Heart right ventricle (tissue), 16 donors: ENCODE results near the gene UXS1. TPM values are rescaled to one million over a fixed set of nuclear protein-coding genes. Genes with fewer than 3 reads are reported as not detected.

Experiments
- ATAC-seq, 8 donors: fragments of 200-7000 bp; cut with Tn5 transposase; one replicate each; pipeline ENCODE4 v1.9.1; 2020; ENCODE audit warnings: mild to moderate bottlenecking in 8 of 8, moderate library complexity in 8 of 8, moderate number of reproducible peaks in 1 of 8
- DNase-seq, 2 donors: peaks; one replicate each; pipeline ENCODE4 v3.0.0-alpha.2; 2020
- H3K27ac ChIP-seq, 10 donors: fragments of 200-600 bp; sonication (generic) in 2 of 10; one replicate each; pipeline versions ENCODE4 v1.5.0 to v1.8.0; 2020 to 2022; ENCODE audit warnings: mild to moderate bottlenecking in 3 of 10
- H3K27me3 ChIP-seq, 7 donors: fragments of 200-600 bp; one replicate each; pipeline ENCODE4 v1.8.0; 2021 to 2022; ENCODE audit warnings: mild to moderate bottlenecking in 2 of 7
- H3K36me3 ChIP-seq, 9 donors: fragments of 200-600 bp; sonication (generic) in 1 of 9; one replicate each; pipeline versions ENCODE4 v1.5.0 to v1.8.0; 2020 to 2022; ENCODE audit warnings: mild to moderate bottlenecking in 2 of 9
- H3K4me1 ChIP-seq, 9 donors: fragments of 200-600 bp; sonication (generic) in 1 of 9; one replicate each; pipeline versions ENCODE4 v1.5.0 to v1.8.0; 2020 to 2022; ENCODE audit warnings: mild to moderate bottlenecking in 4 of 9
- H3K4me3 ChIP-seq, 10 donors: fragments of 200-600 bp; sonication (generic) in 2 of 10; one replicate each; pipeline versions ENCODE4 v1.5.0 to v1.8.0; 2020 to 2022; ENCODE audit warnings: mild to moderate bottlenecking in 7 of 10, moderate library complexity in 2 of 10
- H3K9me3 ChIP-seq, 11 donors: fragments of 200-600 bp in 10 of 11; sonication (generic) in 2 of 11; one replicate each; pipeline versions ENCODE4 v1.5.0 to v1.8.0; 2013 to 2022; ENCODE audit warnings: mild to moderate bottlenecking in 2 of 11, control low read depth in 1 of 11, moderate library complexity in 1 of 11
- WGBS, 2 donors: extraction: QIAGEN DNeasy Blood & Tissue Kit; methylation state at CpG; one replicate each; pipeline ENCODE4 v1.1.7; 2013; ENCODE audit warnings: inconsistent platforms in 1 of 2; 5-methylcytosine and 5-hydroxymethylcytosine counted together
- intact Hi-C, 10 donors: fragments of 100-400 bp; cut with DNase I; formaldehyde crosslinking; loops; one replicate each; pipeline versions ENCODE4 v1.11.1 to v1.14.2; 2022
- polyA plus RNA-seq, 2 donors: library from polyadenylated mRNA; stranded (reverse); fragments of 200-250 nt; gene quantifications; one replicate each; pipeline ENCODE4 v1.2.3, GENCODE V29; 2013
- total RNA-seq, 10 donors: library from RNA; stranded (reverse); fragmentation: NEBNext Ultra II Directional in 3 of 10; extraction: Animal tissue kit (Norgen Biotek cat#: 25700) in 3 of 10; gene quantifications; one replicate each; pipeline versions ENCODE4 v1.2.1 to v1.2.4, GENCODE V29; 2021 to 2023
- TF ChIP-seq, protein P1 (sequence below), 9 donors: fragments of 200-600 bp; sonication (generic) in 2 of 9; IDR thresholded peaks; one replicate each; pipeline versions ENCODE4 v1.5.0 to v1.8.0; 2021 to 2022; ENCODE audit warnings: antibody characterized with exemption in 9 of 9, mild to moderate bottlenecking in 5 of 9, moderate library complexity in 1 of 9
- donor health status: Arrhythmogenic right ventricular cardiomyopathy.
- donor health status: ischemic (EF 13 %, LVEDD 7.1; RV severe dilation, severe dysfunction).
- donor health status: healthy with polysubstance abuse.
- donor health status: DM: no; HTN: yes; CAD: no.
- donor health status: DM: no; HTN: no; CAD: no.
- donor health status: ischemic (EF 25% LVEDD 6.9; RV normal size, moderate dysfunction).
- donor health status: ischemic (EF 25% LVEDD 5.7; RV mildly dilated, moderate dysfunction).
- donor health status: healthy.
- donor health status: DM: yes; HTN: yes; CAD: no.
- donor health status: Ischemic cardiomyopathy.
- donor health status: ischemic (EF 35%, LVEDD 5.7; RV mildly dilated, moderate dysfunction).
- donor health status: nonischemic (EF 11% LVEDD 7.7; RV severe dilation, severe dysfunction).
- donor health status: DM: yes; HTN: yes; CAD: no.
- donor health status: PGD.
- donor health status: ischemic (EF 29% LVEDD 5.4; RV normal size, mild dysfunction).
- donor health status: nonischemic (EF 23%, LVEDD 6.1; RV moderate dilation, normal function).

The UXS1 gene
- total and polyA plus RNA-seq, 12 donors, result 7.1 to 35.0 (median 25.1) TPM

DNA sequence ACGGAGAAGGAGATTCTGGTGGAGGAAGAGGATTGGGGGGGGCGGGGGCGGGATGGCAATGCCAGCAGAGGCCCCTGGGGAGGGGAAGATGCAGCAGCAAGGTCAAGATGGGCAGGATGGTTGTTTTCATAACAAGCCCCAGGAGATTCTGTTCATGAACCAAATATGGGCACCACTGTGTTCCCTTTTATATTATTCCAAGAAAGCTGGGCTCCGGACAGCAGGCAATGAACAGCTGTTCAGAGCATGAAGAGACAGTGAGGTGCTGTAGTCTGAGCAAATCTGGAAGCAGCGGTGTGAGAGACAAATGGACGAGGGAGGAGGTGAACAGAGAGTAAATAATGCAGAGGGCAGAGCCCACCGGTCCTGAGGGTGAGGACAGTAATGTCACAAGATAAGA, 20.0 kb downstream of the UXS1 start:
- no peak for ATAC-seq
- Histone ChIP-seq H3K27ac (no peak overlapping the region), H3K4me1 (peaks cover 0 to 7% (median 0%) of the 10 kb centered on the region in 9 donors), H3K27me3 (no peaks in the 10 kb centered on the region), H3K4me3 (no peak overlapping the region), H3K9me3 (no peaks in the 10 kb centered on the region), H3K36me3 (no peaks in the 10 kb centered on the region)
- 82 to 86% methylated on average over 7 of the region's 7 CpGs for WGBS, 2 donors
- TF ChIP-seq, protein P1, sequence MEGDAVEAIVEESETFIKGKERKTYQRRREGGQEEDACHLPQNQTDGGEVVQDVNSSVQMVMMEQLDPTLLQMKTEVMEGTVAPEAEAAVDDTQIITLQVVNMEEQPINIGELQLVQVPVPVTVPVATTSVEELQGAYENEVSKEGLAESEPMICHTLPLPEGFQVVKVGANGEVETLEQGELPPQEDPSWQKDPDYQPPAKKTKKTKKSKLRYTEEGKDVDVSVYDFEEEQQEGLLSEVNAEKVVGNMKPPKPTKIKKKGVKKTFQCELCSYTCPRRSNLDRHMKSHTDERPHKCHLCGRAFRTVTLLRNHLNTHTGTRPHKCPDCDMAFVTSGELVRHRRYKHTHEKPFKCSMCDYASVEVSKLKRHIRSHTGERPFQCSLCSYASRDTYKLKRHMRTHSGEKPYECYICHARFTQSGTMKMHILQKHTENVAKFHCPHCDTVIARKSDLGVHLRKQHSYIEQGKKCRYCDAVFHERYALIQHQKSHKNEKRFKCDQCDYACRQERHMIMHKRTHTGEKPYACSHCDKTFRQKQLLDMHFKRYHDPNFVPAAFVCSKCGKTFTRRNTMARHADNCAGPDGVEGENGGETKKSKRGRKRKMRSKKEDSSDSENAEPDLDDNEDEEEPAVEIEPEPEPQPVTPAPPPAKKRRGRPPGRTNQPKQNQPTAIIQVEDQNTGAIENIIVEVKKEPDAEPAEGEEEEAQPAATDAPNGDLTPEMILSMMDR (IDR thresholded peaks at IDR 0.05), result no peak
- DNase-seq, result no peak
- intact Hi-C loops, result no loop called here

DNA sequence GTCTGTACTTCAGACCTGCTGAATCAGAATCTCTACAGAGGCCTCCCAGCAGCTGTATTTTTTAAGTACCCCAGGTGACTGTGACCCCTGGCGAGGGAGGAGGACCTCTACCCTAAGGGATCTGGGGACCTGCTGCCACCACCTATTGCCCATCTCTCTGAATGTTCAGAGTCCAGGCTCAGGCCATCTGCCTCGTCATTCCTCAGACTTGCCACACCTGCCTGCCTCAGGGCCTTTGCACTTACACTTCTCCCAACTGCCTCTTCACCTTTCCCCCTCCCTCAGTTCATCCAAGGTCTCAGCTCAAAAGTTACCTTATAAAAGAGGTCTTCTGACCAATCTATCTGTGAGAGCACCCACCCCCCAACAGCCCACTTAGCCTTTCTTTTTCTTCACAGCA, 21.5 kb downstream of the UXS1 start:
- TF ChIP-seq, protein P1 (IDR thresholded peaks at IDR 0.05), result no peak
- ATAC-seq (no peak), DNase-seq (no peak)
- H3K36me3 ChIP-seq, result no peaks in the 10 kb centered on the region
- H3K27me3 ChIP-seq, result no peaks in the 10 kb centered on the region
- no peak overlapping the region for H3K4me3 ChIP-seq
- 92 to 100% methylated on average over 2 of the region's 2 CpGs for WGBS, 2 donors
- H3K4me1 ChIP-seq, result peaks cover 0 to 7% (median 0%) of the 10 kb centered on the region in 9 donors
- no peaks in the 10 kb centered on the region for H3K9me3 ChIP-seq
- intact Hi-C loops, result no loop called here
- H3K27ac ChIP-seq, result no peak overlapping the region

DNA sequence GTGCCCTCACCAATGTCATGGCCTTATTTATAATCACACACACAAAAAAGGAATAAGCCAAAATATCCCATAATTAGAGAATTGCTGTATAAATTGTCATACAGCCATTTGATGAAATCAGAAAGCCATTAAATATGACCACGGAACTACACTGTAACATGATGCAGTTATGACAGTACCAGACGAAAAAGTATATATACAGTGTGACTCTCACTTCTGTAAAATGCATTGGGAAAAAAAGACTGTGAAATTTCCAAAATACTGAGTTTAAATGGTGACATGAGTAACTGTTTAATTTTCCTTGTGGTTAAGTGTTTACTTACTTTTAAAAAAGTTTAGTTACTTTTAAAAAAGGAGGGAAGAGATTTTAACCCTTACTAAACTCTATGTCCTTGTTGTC, 25.4 kb downstream of the UXS1 start:
- Histone ChIP-seq H3K4me1 (peaks cover 0 to 24% (median 0%) of the 10 kb centered on the region in 9 donors), H3K36me3 (peaks cover 0 to 3% (median 0%) of the 10 kb centered on the region in 9 donors), H3K27me3 (no peaks in the 10 kb centered on the region), H3K27ac (no peak overlapping the region), H3K9me3 (no peaks in the 10 kb centered on the region), H3K4me3 (no peak overlapping the region)
- intact Hi-C loops, result no loop called here
- WGBS, 2 donors, result 86 to 89% methylated on average over 2 of the region's 2 CpGs
- TF ChIP-seq, protein P1 (IDR thresholded peaks at IDR 0.05), result no peak
- DNase-seq (no peak), ATAC-seq (no peak)

DNA sequence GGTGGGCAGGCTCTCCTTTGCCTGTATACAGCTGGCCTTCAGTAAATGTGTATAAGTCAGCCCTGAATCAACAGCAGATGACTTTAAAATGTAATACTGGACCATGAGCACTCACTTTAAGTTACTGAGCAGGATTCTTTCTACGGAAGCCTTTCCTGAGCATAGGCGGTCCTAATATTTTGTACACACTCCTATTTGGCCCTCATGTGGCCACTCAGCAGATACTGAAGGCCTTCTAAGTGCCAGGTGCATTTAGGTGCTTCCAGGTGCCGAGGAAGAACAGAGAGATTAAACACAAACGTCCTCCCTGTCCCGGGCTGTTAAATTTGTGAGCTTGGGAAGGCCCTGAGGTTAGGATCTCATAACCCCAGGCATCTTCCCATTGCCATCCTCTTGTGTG, 27.0 kb downstream of the UXS1 start:
- TF ChIP-seq, protein P1 (IDR thresholded peaks at IDR 0.05), result no peak
- DNase-seq, result no peak
- H3K4me3 ChIP-seq, result no peak overlapping the region
- no peaks in the 10 kb centered on the region for H3K27me3 ChIP-seq
- H3K36me3 ChIP-seq, result peaks cover 0 to 15% (median 0%) of the 10 kb centered on the region in 9 donors
- peaks cover 0 to 8% (median 0%) of the 10 kb centered on the region in 11 donors for H3K9me3 ChIP-seq
- peaks cover 0 to 21% (median 0%) of the 10 kb centered on the region in 9 donors for H3K4me1 ChIP-seq
- WGBS, 2 donors, result 92 to 96% methylated on average over 5 of the region's 5 CpGs
- intact Hi-C loops, result no loop called here
- no peak overlapping the region for H3K27ac ChIP-seq
- ATAC-seq, result no peak
